GM23338 (cell line): ENCODE measurements around the gene REM2.

ENCODE experiments used
- CREB1 ChIP-seq: fragments of 250-450 bp; sonication (Bioruptor Pico); IDR thresholded peaks from 2 replicates; pipeline ENCODE4 v1.5.0; 2020; ENCODE audit warnings: low read depth, mild to moderate bottlenecking, moderate library complexity
- EZH2 ChIP-seq: fragments of 200-600 bp; sonication (generic); IDR thresholded peaks from one replicate; pipeline ENCODE4 v1.8.0; 2017; ENCODE audit warnings: antibody characterized with exemption, mild to moderate bottlenecking, low read depth; ENCODE audit not compliant: unreplicated experiment
- EZH2phosphoT487 ChIP-seq: fragments of 200-600 bp; sonication (generic); IDR thresholded peaks from one replicate; pipeline ENCODE4 v1.8.1; 2018; ENCODE audit warnings: antibody characterized with exemption; ENCODE audit not compliant: unreplicated experiment
- JUNB ChIP-seq: IDR thresholded peaks from one replicate; pipeline ENCODE4 v1.6.1; 2016; ENCODE audit warnings: antibody characterized with exemption; ENCODE audit not compliant: unreplicated experiment
- POLR2AphosphoS5 ChIP-seq: IDR thresholded peaks from 2 replicates; pipeline ENCODE4 v1.6.1; 2016; ENCODE audit warnings: antibody characterized with exemption, low read depth
- STAT1 ChIP-seq: IDR thresholded peaks from one replicate; pipeline ENCODE4 v1.6.1; 2016; ENCODE audit warnings: antibody characterized with exemption; ENCODE audit not compliant: unreplicated experiment
- ZNF331 ChIP-seq: fragments of 250-450 bp; sonication (Bioruptor Pico); IDR thresholded peaks from 2 replicates; pipeline ENCODE4 v1.5.0; 2020; ENCODE audit warnings: low read depth, mild to moderate bottlenecking, moderate library complexity
- ZNF462 ChIP-seq: fragments of 250-450 bp; sonication (Bioruptor Pico); IDR thresholded peaks from 2 replicates; pipeline ENCODE4 v1.5.0; 2020; ENCODE audit warnings: mild to moderate bottlenecking, moderate library complexity
- TF ChIP-seq, protein P1 (sequence below), 2 experiments: fragments of 200-600 bp in 1 of 2; sonication (generic) in 1 of 2; conservative IDR thresholded peaks; 2 replicates each; pipeline versions ENCODE4 v1.5.1 to v1.6.1; 2016 to 2017; ENCODE audit warnings: antibody characterized with exemption in 2 of 2, low read depth in 2 of 2, mild to moderate bottlenecking in 2 of 2, moderate library complexity in 1 of 2
- TF ChIP-seq, protein P2 (sequence below): IDR thresholded peaks from one replicate; pipeline ENCODE4 v1.6.1; 2018; ENCODE audit warnings: antibody characterized with exemption; ENCODE audit not compliant: unreplicated experiment
- TF ChIP-seq, protein P3 (sequence below): IDR thresholded peaks from 2 replicates; pipeline ENCODE4 v1.6.1; 2016; ENCODE audit warnings: antibody characterized with exemption

DNA sequence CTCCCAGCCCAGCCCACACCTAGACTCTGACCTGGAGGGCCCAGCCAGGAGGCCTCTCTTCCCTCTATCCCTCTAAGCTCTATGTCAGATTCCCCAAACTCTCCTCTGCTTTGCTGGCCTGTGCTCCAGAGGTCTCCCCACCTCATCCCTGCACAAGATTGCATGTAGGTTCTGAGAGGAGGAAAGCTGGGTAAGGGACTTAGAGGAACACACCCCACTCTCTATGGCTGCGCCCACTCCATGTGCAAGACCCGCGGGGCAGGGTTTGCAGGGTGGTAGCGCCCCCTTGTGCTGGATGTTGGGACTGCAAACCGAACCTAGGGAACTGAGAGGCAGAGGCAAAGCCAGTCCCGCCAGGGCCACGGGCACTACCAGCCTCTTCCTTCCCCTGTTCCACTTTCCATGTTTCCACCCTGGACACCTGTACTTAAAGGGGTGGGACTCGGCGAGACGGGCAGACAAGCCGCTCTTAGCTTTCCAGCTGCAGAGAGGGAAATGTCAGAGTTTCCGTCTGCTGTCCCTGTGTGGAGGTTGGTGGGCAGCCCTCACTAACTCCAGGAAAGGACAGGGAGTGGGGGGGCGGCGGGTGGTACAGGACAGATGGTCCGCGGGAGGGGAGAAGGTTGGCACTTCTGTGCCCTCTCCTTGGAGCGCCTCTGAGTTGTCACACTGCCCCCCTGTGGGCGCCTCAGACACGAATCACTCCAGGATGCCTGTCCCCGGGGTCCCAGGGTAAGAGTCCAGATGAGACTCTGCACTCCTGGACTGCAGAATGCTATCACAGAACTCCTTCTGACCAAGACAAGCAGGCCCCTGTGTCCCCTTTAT lies 29.9 kb upstream of the REM2 start:
- TF ChIP-seq, protein P1, sequence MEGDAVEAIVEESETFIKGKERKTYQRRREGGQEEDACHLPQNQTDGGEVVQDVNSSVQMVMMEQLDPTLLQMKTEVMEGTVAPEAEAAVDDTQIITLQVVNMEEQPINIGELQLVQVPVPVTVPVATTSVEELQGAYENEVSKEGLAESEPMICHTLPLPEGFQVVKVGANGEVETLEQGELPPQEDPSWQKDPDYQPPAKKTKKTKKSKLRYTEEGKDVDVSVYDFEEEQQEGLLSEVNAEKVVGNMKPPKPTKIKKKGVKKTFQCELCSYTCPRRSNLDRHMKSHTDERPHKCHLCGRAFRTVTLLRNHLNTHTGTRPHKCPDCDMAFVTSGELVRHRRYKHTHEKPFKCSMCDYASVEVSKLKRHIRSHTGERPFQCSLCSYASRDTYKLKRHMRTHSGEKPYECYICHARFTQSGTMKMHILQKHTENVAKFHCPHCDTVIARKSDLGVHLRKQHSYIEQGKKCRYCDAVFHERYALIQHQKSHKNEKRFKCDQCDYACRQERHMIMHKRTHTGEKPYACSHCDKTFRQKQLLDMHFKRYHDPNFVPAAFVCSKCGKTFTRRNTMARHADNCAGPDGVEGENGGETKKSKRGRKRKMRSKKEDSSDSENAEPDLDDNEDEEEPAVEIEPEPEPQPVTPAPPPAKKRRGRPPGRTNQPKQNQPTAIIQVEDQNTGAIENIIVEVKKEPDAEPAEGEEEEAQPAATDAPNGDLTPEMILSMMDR (conservative IDR thresholded peaks at IDR 0.05; ENCODE audit: low read depth in 2 of 2) = peak; percentile 96 to 98
- TF ChIP-seq, protein P2, sequence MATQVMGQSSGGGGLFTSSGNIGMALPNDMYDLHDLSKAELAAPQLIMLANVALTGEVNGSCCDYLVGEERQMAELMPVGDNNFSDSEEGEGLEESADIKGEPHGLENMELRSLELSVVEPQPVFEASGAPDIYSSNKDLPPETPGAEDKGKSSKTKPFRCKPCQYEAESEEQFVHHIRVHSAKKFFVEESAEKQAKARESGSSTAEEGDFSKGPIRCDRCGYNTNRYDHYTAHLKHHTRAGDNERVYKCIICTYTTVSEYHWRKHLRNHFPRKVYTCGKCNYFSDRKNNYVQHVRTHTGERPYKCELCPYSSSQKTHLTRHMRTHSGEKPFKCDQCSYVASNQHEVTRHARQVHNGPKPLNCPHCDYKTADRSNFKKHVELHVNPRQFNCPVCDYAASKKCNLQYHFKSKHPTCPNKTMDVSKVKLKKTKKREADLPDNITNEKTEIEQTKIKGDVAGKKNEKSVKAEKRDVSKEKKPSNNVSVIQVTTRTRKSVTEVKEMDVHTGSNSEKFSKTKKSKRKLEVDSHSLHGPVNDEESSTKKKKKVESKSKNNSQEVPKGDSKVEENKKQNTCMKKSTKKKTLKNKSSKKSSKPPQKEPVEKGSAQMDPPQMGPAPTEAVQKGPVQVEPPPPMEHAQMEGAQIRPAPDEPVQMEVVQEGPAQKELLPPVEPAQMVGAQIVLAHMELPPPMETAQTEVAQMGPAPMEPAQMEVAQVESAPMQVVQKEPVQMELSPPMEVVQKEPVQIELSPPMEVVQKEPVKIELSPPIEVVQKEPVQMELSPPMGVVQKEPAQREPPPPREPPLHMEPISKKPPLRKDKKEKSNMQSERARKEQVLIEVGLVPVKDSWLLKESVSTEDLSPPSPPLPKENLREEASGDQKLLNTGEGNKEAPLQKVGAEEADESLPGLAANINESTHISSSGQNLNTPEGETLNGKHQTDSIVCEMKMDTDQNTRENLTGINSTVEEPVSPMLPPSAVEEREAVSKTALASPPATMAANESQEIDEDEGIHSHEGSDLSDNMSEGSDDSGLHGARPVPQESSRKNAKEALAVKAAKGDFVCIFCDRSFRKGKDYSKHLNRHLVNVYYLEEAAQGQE = no peak
- no peak for TF ChIP-seq STAT1
- TF ChIP-seq EZH2phosphoT487 = no peak
- no peak for TF ChIP-seq EZH2
- no peak for TF ChIP-seq JUNB
- no peak for TF ChIP-seq POLR2AphosphoS5
- TF ChIP-seq ZNF462 = no peak
- TF ChIP-seq ZNF331 (CRISPR knock-in tag) = no peak
- no peak for TF ChIP-seq CREB1 (CRISPR knock-in tag)
- TF ChIP-seq, protein P3, sequence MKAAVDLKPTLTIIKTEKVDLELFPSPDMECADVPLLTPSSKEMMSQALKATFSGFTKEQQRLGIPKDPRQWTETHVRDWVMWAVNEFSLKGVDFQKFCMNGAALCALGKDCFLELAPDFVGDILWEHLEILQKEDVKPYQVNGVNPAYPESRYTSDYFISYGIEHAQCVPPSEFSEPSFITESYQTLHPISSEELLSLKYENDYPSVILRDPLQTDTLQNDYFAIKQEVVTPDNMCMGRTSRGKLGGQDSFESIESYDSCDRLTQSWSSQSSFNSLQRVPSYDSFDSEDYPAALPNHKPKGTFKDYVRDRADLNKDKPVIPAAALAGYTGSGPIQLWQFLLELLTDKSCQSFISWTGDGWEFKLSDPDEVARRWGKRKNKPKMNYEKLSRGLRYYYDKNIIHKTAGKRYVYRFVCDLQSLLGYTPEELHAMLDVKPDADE = no peak
